ENCODE results near the gene PPP1R15A. TPM values are rescaled to one million over a fixed set of nuclear protein-coding genes. Genes with fewer than 3 reads are reported as not detected.

PPP1R15A gene
- total RNA-seq, 1 donor from 2014 or later: 57.5 TPM

DNA sequence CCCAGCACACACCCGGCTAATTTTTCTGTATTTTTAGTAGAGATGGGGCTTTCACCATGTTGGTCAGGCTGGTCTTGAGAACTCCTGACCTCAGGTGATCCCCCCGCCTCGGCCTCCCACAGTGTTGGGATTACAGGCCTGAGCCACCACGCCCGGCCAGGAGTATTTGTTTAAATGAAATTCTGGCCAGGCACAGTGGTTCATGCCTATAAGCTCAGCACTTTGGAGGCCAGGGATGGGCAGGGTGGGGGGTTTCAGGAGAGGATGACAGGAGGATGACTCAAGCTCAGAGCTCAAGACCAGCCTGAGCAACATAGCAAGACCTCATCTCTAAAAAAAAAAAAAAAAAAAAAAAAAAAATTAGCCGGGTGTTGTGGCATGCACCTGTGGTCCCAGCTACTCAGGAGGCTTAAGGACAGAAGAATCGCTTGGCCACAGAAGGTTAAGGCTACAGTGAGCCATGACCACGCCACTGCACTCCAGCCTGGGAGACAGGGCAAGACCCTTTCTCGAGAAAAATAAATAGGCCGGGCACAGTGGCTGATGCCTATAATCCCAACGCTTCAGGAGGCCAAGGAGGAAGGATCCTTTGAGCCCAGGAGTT, 53.1 kb downstream of the PPP1R15A start:
- Mint-ChIP-seq H3K27me3 (no peaks in the 10 kb centered on the region), H3K4me3 (no peak overlapping the region), H3K4me1 (ENCODE audit: unreplicated experiment) (no peaks in the 10 kb centered on the region), H3K36me3 (no peaks in the 10 kb centered on the region), H3K9me3 (no peaks in the 10 kb centered on the region), H3K27ac (peak overlapping the region; percentile 87)
- DNase-seq (ENCODE audit: extremely low spot score, unreplicated experiment): no peak
- TF ChIP-seq, protein P1, sequence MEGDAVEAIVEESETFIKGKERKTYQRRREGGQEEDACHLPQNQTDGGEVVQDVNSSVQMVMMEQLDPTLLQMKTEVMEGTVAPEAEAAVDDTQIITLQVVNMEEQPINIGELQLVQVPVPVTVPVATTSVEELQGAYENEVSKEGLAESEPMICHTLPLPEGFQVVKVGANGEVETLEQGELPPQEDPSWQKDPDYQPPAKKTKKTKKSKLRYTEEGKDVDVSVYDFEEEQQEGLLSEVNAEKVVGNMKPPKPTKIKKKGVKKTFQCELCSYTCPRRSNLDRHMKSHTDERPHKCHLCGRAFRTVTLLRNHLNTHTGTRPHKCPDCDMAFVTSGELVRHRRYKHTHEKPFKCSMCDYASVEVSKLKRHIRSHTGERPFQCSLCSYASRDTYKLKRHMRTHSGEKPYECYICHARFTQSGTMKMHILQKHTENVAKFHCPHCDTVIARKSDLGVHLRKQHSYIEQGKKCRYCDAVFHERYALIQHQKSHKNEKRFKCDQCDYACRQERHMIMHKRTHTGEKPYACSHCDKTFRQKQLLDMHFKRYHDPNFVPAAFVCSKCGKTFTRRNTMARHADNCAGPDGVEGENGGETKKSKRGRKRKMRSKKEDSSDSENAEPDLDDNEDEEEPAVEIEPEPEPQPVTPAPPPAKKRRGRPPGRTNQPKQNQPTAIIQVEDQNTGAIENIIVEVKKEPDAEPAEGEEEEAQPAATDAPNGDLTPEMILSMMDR (conservative IDR thresholded peaks at IDR 0.05): no peak

Other genes starting within 250 kb of the PPP1R15A start
- gene DBP, start 235.0 kb upstream of the PPP1R15A start, total RNA-seq (ENCODE audit: low replicate concordance): 24.5 and 31.5 TPM in 2 replicates
- 13.8 and 43.3 TPM in 2 replicates for gene CA11, start 226.2 kb upstream of the PPP1R15A start, total RNA-seq (ENCODE audit: low replicate concordance)
- gene NTN5, start 199.4 kb upstream of the PPP1R15A start, total RNA-seq (ENCODE audit: low replicate concordance): 0.86 and 1.2 TPM in 2 replicates
- 9.0 and 13.3 TPM in 2 replicates for gene FUT2, start 176.4 kb upstream of the PPP1R15A start, total RNA-seq (ENCODE audit: low replicate concordance)
- 2.0 and 3.6 TPM in 2 replicates for gene MAMSTR, start 152.7 kb upstream of the PPP1R15A start, total RNA-seq (ENCODE audit: low replicate concordance)
- 1.9 and 4.6 TPM in 2 replicates for gene RASIP1, start 131.8 kb upstream of the PPP1R15A start, total RNA-seq (ENCODE audit: low replicate concordance)
- gene IZUMO1, start 125.5 kb upstream of the PPP1R15A start, total RNA-seq (ENCODE audit: low replicate concordance): 2.2 and 4.8 TPM in 2 replicates
- gene FUT1, start 119.8 kb upstream of the PPP1R15A start, total RNA-seq (ENCODE audit: low replicate concordance): 11.2 and 15.0 TPM in 2 replicates
- not detected in 2 replicates for gene FGF21, start 116.9 kb upstream of the PPP1R15A start, total RNA-seq (ENCODE audit: low replicate concordance)
- 52.8 and 73.3 TPM in 2 replicates for gene BCAT2, start 61.4 kb upstream of the PPP1R15A start, total RNA-seq (ENCODE audit: low replicate concordance)
- gene HSD17B14, start 35.9 kb upstream of the PPP1R15A start, total RNA-seq (ENCODE audit: low replicate concordance): 9.4 and 12.9 TPM in 2 replicates
- gene PLEKHA4, start 3.8 kb upstream of the PPP1R15A start, total RNA-seq (ENCODE audit: low replicate concordance): 15.8 and 45.4 TPM in 2 replicates
- not detected in 2 replicates for gene TULP2, start 26.3 kb downstream of the PPP1R15A start, total RNA-seq (ENCODE audit: low replicate concordance)
- gene NUCB1, start 27.9 kb downstream of the PPP1R15A start, total RNA-seq (ENCODE audit: low replicate concordance): 202 and 205 TPM in 2 replicates
- 1.4 and 3.4 TPM in 2 replicates for gene DHDH, start 61.3 kb downstream of the PPP1R15A start, total RNA-seq (ENCODE audit: low replicate concordance)
- gene BAX, start 82.5 kb downstream of the PPP1R15A start, total RNA-seq (ENCODE audit: low replicate concordance): 161 and 201 TPM in 2 replicates
- gene FTL, start 92.9 kb downstream of the PPP1R15A start, total RNA-seq (ENCODE audit: low replicate concordance): 1,657 and 2,039 TPM in 2 replicates
- gene GYS1, start 120.9 kb downstream of the PPP1R15A start, total RNA-seq (ENCODE audit: low replicate concordance): 62.1 and 64.8 TPM in 2 replicates
- 72.6 and 99.5 TPM in 2 replicates for gene RUVBL2, start 121.5 kb downstream of the PPP1R15A start, total RNA-seq (ENCODE audit: low replicate concordance)
- gene LHB, start 144.7 kb downstream of the PPP1R15A start, total RNA-seq (ENCODE audit: low replicate concordance): not detected in 2 replicates
- 6.1 TPM in 1 of 2 replicates, not detected in the other for gene CGB3, start 151.9 kb downstream of the PPP1R15A start, total RNA-seq (ENCODE audit: low replicate concordance)
- not detected in 2 replicates for gene CGB2, start 159.5 kb downstream of the PPP1R15A start, total RNA-seq (ENCODE audit: low replicate concordance)
- not detected in 2 replicates for gene CGB1, start 164.5 kb downstream of the PPP1R15A start, total RNA-seq (ENCODE audit: low replicate concordance)
- 6.7 TPM in 1 of 2 replicates, not detected in the other for gene CGB5, start 171.4 kb downstream of the PPP1R15A start, total RNA-seq (ENCODE audit: low replicate concordance)
- 9.4 TPM in 1 of 2 replicates, not detected in the other for gene CGB8, start 176.7 kb downstream of the PPP1R15A start, total RNA-seq (ENCODE audit: low replicate concordance)
- gene CGB7, start 185.3 kb downstream of the PPP1R15A start, total RNA-seq (ENCODE audit: low replicate concordance): 1.9 and 3.6 TPM in 2 replicates
- gene NTF4, start 192.4 kb downstream of the PPP1R15A start, total RNA-seq (ENCODE audit: low replicate concordance): 3.9 and 5.2 TPM in 2 replicates
- gene KCNA7, start 200.3 kb downstream of the PPP1R15A start, total RNA-seq (ENCODE audit: low replicate concordance): not detected in 2 replicates
- gene SNRNP70, start 213.0 kb downstream of the PPP1R15A start, total RNA-seq (ENCODE audit: low replicate concordance): 205 and 296 TPM in 2 replicates
- 10.6 TPM in 2 replicates for gene LIN7B, start 241.9 kb downstream of the PPP1R15A start, total RNA-seq (ENCODE audit: low replicate concordance)
- gene C19orf73, start 246.7 kb downstream of the PPP1R15A start, total RNA-seq (ENCODE audit: low replicate concordance): 2.3 and 2.6 TPM in 2 replicates
- gene PPFIA3, start 247.1 kb downstream of the PPP1R15A start, total RNA-seq (ENCODE audit: low replicate concordance): 15.2 and 17.8 TPM in 2 replicates

Measured in type B pancreatic cell (in vitro differentiated cells).